ENCODE data around the gene CDH23. TPM values are rescaled to one million over a fixed set of nuclear protein-coding genes. Genes with fewer than 3 reads are reported as not detected.

Gene CDH23
- total RNA-seq, 4 donors from 2014 or later, result 13.8 to 20.1 (median 17.3) TPM

- Histone ChIP-seq H3K4me1 (peaks cover 0 to 4% (median 0%) of the 10 kb centered on the region in 4 donors), H3K9me3 (no peaks in the 10 kb centered on the region), H3K27me3 (no peaks in the 10 kb centered on the region), H3K36me3 (no peaks in the 10 kb centered on the region), H3K4me3 (no peak overlapping the region), H3K27ac (no peak overlapping the region)
- WGBS, 2 donors, result 35 to 37% methylated on average over 10 of the region's 10 CpGs
- DNase-seq (ENCODE audit: low spot score in 2 of 2), result peak; percentile 51 to 79
- TF ChIP-seq POLR2A (IDR thresholded peaks at IDR 0.05) (no peak), EP300 (IDR thresholded peaks at IDR 0.05) (no peak), CTCF (IDR thresholded peaks at IDR 0.05) (peak; percentile 87 to 94 (median 92))
Observed at GRCh38 chr10:71383972-71384687, 12.6 kb upstream of the CDH23 start.

- Histone ChIP-seq H3K27me3 (no peaks in the 10 kb centered on the region), H3K4me3 (no peak overlapping the region), H3K4me1 (peaks cover 0 to 4% (median 0%) of the 10 kb centered on the region in 4 donors), H3K36me3 (no peaks in the 10 kb centered on the region), H3K9me3 (no peaks in the 10 kb centered on the region), H3K27ac (no peak overlapping the region)
- DNase-seq (ENCODE audit: low spot score in 2 of 2), result no peak
- TF ChIP-seq CTCF (IDR thresholded peaks at IDR 0.05) (no peak), EP300 (IDR thresholded peaks at IDR 0.05) (no peak), POLR2A (IDR thresholded peaks at IDR 0.05) (no peak)
- 83 to 89% methylated on average over 5 of the region's 5 CpGs for WGBS, 2 donors
Observed at GRCh38 chr10:71388171-71388570, 8.5 kb upstream of the CDH23 start.

GRCh38 chr10:71388583-71389310 lies 8.0 kb upstream of the CDH23 start:
- Histone ChIP-seq H3K4me1 (peaks cover 0 to 4% (median 0%) of the 10 kb centered on the region in 4 donors), H3K27ac (no peak overlapping the region), H3K9me3 (no peaks in the 10 kb centered on the region), H3K4me3 (no peak overlapping the region), H3K27me3 (no peaks in the 10 kb centered on the region), H3K36me3 (no peaks in the 10 kb centered on the region)
- DNase-seq (ENCODE audit: low spot score in 2 of 2), result no peak
- no peak for TF ChIP-seq CTCF (IDR thresholded peaks at IDR 0.05)
- TF ChIP-seq EP300 (IDR thresholded peaks at IDR 0.05), result no peak
- no peak for TF ChIP-seq POLR2A (IDR thresholded peaks at IDR 0.05)
- 80 to 91% methylated on average over 8 of the region's 8 CpGs for WGBS, 2 donors

GRCh38 chr10:71389768-71390460 lies 6.8 kb upstream of the CDH23 start:
- H3K4me1 ChIP-seq, result no peaks in the 10 kb centered on the region
- H3K4me3 ChIP-seq, result no peak overlapping the region
- no peaks in the 10 kb centered on the region for H3K36me3 ChIP-seq
- H3K27ac ChIP-seq, result no peak overlapping the region
- H3K27me3 ChIP-seq, result no peaks in the 10 kb centered on the region
- TF ChIP-seq EP300 (IDR thresholded peaks at IDR 0.05), result no peak
- no peak for TF ChIP-seq CTCF (IDR thresholded peaks at IDR 0.05)
- TF ChIP-seq POLR2A (IDR thresholded peaks at IDR 0.05), result no peak
- 65 to 71% methylated on average over 14 of the region's 14 CpGs for WGBS, 2 donors
- no peaks in the 10 kb centered on the region for H3K9me3 ChIP-seq
- no peak for DNase-seq (ENCODE audit: low spot score in 2 of 2)

- 26 to 29% methylated on average over 10 of the region's 10 CpGs for WGBS, 2 donors
- no peak for DNase-seq (ENCODE audit: low spot score in 2 of 2)
- H3K9me3 ChIP-seq, result no peaks in the 10 kb centered on the region
Observed at GRCh38 chr10:71390461-71390835, 6.3 kb upstream of the CDH23 start.

More at GRCh38 chr10:71390461-71390835, 6.3 kb upstream of the CDH23 start:
- TF ChIP-seq CTCF (IDR thresholded peaks at IDR 0.05), result no peak
- TF ChIP-seq POLR2A (IDR thresholded peaks at IDR 0.05), result no peak
- no peak for TF ChIP-seq EP300 (IDR thresholded peaks at IDR 0.05)
- no peak overlapping the region for H3K4me3 ChIP-seq
- H3K36me3 ChIP-seq, result no peaks in the 10 kb centered on the region
- H3K4me1 ChIP-seq, result no peaks in the 10 kb centered on the region
- no peaks in the 10 kb centered on the region for H3K27me3 ChIP-seq
- no peak overlapping the region for H3K27ac ChIP-seq
